HG03460 (cell line): Measurements from ENCODE around the gene MAD2L1BP.

ENCODE experiments used
- ATAC-seq: cut with Tn5 transposase; IDR thresholded peaks from one replicate; pipeline ENCODE4 v1.9.1; 2021; ENCODE audit not compliant: unreplicated experiment

MAD2L1BP gene

DNA sequence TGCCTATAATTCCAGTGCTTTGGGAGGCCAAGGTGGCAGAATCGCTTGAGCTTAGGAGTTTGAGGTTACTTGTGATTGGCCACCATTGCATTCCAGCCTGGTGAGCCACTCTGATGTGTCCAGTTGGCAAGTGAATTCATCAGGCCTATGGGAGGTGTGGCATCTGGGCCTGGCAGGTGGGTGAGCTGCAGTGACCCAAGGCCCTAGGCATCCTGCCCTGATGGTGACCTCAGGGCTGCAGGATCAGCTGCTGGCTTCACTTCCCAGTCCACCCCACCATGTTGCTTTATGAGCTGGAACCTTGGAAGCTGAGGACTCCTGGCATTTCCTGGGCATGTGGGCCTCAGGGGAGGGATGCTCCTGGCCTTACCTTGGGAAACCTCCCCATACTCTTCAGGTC lies 29.7 kb downstream of the MAD2L1BP start:
- ATAC-seq: no peak

DNA sequence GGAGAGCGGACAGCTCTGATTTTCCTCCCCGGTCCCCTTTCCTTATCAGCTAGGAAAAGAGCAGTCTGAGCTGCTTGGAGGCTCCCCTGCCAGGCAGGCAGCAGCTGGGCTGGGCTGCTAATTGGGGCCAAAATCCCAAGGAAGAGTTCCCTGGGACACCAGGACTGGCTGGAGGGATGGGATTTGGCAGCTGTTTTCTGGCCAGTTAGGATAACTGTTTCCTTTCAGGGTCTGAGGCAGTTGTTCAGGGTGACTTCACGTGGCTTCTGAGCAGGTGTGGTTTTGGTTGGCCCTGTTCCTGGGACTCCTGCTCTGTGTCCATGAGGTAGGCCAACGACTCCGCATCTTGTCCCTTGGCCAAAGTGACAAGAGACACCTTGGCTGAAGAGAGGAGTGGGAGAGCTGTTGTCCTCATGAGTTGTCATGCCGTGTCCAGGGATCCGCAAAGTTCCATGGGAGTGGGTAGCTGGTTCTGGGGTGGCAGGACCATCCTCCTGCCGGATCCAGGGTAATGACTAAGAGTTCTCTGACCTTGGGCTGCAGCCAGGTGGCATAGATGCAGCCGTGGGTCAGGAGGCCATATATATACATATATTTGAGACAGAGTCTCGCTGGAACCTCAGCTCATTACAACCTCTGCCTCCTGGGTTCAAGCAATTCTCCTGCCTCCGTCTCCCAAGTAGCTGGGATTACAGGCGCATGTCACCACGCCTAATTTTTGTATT lies 30.7 kb downstream of the MAD2L1BP start:
- no peak for ATAC-seq

DNA sequence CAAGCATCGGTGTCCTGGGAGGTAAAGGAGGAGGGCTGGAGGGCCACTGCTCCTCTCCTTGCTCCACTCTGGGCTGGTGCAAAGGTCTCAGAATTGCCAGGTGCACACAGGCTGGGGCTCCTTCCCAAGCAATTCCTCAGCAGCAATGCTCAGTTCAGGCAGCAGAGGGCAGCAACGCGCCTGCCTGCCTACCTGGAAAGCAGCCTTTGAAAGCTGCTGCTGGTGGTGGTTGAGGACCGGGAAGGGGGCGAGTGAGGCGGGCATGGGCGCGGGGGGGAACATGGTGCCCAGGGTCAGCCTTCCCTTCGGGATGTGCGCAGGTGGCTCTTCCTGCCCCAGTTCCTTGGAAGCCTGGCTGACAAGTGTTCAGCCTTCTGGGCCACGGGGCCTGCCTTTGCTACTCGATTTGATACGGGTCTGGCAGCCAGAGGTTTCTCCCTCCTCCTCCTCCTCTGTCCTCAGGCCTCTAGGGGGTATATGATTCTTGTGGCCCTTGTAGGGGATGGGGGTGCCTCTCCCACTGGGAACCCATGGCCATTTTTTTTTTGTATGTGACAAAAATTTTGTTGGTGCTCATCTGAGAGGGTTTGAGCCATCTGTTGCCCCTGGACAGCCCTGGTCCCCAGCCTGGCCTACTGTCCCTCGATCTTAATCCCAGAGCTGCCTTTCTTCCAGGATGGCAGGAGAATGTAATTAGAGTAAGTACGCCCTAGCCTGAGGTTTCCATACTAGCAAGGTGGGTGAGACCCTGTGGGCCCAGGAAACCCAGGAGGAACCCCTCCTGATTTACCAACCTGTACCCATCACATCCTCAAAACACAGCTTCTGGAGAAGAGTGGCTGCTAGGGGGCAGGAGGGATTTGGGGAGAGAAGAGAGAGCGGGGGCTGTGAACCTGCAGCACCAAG lies 31.9 kb downstream of the MAD2L1BP start:
- ATAC-seq: peak; percentile 40

DNA sequence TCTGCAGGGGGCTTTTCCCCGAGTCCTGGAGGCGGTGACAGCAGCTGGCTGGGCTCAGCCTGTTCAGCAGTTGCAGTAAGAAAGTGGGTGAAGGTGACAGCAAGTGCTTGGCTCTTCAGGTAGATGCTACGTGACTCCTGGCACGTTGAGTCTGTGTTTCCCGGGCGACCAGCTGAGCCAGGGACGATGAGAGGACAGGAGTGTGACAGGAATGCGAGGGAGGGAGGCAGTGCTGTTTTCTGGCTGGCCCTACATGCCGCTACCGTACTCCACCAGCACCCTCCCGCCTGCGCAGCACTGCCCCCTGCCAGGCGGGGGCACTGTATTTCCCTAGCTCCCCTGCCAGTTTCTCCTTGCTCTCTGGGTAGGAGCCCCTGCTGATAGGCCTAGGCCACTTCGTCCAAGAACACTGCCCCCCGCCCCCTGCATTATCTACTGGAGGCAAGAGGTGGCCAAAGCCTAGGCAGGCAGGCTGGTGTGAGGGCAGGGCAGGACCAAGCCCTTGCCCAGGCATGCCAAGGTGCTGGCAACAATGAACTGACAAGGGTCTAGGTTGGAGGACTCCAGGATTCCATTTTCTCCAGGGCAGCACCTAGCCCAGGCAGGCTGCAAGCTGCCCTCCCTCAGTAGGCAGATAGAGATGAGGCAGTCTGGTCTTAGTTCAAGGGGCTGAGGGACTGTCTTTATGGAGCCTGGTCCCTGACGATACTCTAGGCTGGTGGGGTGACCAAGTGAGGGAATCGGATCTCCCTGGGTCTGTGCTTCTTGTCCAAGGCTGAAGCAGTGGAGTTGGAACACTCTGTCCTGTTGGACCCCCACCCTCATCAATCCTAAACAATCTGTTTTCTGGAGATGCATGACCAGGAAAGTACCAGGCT lies 32.8 kb downstream of the MAD2L1BP start:
- peak; percentile 54 for ATAC-seq

DNA sequence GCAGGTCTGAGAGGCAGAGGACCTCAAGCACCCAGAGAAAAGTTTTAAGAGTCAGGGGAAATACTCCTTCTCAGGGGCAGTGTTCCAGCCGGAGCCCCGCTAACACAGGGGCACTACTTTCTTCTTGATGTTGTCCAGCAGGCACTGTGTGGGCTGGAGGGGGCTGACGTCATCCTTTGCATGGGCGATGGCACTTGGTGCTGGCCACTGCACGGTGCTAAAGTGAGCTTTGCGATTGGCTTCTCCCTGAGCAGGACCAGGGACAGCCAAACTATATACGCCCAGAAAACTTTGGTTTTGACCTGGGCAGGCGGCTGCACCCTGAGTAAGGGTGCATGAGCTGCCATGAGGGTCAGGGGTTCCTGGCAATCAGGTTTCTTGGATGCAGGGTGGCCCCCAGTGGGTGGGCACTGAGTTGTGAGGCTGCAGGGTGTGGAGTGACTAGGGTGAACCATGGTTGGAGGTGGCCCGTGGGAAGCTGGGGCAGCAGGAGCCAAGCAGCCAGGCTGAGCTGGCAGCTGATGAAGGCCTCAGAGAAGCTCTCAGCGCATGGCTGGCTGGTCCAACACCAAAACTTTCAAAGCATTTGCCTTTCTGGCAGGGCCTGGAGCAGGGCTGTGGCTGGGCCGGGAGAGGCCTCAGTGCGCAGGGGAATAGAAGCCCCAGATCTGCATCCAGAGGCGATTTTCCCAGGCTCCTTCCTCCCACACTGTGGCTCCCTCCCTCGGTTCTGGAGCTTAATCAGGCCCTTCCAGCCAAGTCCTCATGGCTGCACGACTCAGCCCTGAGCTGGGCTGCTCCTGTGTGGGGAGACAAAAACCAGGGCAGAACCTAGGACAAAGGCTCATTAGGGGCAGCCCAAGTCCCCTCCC lies 33.6 kb downstream of the MAD2L1BP start:
- no peak for ATAC-seq

DNA sequence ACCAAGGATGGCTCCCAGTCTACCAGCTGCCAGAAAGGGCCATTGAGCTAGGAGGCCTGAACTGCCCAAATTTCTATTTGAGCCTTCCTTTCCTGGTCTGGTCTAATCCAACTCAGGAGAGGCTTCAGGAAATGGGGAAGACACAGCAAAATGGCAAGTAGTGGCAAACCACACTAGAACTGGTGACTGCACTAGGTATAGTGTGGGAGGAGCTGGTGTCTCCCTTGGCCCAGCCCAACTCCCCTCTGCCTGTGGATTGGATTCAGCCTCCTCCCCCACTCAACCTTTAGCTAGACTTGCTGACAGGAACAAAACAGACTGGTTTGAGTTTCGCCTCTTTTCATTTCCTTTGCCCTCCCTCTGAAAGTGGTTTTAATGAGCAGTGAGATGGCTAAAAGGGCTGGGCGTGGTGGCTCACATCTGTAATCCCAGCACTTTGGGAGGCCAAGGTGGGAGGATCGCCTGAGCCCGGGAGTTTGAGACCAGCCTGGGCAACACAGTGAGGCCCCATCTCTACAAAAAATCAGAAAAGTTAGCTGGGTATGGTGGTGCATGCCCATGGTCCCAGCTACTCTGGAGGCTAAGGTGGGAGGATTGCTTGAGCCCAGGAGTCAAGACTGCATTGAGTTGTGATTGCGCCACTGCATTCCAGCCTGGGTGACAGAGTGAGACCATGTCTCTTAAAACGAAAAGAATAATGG lies 34.4 kb downstream of the MAD2L1BP start:
- no peak for ATAC-seq

DNA sequence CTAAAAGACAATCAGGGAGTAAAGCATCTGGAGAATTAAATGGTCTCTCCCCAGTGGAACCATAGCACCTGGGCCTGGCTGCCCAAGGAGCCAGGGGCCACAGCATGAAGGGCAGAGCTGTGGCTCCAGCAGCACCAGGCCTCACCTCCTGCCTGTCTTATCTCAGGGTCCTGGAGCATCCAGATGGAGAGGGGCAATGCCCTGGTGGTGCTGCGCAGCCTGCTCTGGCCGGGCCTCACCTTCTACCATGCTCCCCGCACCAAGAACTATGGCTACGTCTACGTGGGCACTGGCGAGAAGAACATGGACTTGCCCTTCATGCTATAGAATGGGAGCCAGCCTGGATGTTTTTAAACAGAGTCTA lies 35.0 kb downstream of the MAD2L1BP start:
- ATAC-seq: no peak

DNA sequence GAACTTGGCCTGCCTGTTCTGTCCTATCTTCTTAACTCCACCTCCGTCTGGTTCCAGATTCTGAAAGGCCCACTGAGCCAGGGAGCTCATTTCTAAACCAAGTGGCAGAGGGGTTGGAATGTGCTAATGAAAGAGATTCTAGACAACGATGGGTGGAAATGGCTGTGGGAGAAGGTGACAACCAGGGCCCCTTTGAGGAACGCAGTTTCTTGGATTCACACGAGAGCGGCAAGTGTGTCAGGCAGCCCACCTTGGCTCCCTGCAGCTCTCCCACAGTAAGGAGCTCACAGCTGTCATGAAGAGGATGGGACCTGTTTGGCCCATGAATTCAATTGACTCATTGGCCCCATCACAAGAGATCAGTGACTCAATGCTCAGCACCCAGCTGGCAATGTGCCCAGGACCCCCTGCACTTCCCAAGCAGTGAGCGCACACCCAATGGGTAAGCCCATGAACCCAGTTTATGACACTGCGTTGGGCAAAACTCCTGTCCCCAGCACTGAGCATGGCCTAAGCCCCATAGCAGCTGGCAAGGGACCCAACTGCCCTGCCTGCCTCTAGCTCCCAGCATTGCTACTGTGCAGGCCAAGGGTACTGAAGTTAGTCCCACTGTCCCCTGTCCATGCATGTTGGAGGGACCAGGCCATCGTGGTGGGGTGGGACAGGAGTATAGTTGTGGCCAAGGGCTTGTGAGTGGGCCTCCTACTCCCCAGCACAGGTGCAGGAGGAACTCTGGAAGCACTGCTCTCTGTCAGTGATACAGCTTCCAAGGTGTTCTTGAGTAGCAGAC lies 35.6 kb downstream of the MAD2L1BP start:
- no peak for ATAC-seq

DNA sequence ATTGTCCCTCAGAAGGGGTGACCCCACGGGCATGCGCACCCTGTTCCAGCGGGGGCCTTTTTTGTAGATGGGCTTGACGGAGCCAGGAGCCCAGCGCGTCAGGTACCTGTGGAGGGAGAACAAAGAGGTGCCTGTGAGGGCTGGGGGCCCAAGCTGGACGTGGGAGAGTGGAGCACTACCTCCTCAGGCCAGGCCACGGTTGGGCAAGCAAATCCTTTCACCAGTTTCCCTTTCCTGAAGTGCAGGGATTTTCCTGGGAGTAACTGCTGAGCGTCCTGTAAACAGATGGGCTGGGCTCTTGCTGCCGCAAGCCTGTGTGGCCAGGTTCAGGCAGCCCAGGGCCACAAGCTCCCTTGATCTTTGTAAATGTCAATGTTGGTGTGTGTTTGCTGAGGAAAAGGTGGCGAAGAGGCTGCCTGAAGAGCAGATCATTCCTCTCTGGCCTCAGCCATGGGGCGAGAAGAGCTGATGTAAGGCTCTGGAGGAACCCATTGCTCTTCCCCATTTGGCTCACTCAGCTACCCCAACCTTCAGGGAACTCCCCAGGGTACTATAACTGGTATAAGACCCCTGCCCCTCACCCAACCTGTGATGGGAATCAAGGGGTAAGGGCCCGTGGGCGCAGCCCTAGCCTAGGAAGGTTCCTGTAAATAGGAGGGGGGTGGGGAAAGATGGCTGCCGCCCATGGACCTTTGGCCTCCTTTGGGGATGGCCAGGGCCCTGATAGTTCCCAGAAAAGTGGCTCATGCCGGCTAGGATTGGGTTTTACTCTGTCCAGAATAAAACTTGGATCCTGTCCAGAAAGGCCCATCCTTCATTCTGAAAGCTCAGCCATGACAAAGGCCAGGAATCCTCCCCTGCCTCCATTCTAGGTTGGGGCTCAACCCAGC lies 36.4 kb downstream of the MAD2L1BP start:
- ATAC-seq: no peak

DNA sequence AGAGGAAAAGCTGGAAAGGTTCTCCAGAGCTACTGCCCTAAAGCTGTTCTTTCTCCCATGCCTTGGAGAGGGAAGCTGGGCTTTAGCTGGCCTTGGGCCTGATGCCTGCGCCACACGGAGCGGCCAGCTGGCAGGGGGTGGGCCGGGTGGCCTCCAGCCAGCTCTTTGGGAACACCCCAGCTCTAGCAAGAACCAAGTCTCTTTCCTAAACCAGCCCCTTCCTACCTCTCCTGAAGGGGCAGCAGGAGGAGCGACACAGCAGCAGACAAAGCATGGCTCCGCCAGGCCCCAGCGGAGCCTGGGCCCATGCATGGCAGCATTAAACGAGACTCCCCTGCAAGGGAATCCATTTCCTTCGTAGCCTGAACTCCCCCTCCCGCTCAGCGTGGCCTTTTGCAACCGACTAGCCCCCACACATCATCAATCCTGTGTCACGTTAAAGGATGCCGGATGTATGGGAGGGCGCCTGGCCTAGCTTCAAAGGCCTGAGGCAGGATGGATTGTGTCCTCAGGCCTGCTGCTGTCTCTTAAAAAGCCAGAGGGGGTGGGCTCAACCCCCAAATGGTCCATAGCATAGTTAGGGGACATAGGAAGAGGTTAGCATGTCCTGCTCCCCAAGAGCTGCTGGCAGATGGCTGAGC lies 37.9 kb downstream of the MAD2L1BP start:
- no peak for ATAC-seq

DNA sequence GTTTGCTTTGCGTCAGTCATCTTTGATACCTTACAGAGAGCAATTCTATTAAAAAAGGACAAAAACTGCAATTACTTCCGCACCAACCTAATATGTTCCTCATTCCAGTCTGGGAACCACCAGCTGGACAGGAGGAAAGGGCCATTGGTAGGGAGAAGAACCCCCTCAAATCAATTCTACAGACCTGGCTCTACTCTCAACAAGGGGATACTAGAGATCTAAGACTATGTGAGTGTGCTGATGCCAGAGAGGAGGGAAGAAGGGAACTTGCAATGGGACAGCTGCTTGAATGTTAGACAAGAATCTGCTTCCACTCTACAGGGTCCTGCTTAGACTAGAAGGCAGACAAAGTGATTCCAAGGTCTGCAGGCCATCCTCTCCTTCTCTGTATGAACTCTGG lies 38.7 kb downstream of the MAD2L1BP start:
- no peak for ATAC-seq

DNA sequence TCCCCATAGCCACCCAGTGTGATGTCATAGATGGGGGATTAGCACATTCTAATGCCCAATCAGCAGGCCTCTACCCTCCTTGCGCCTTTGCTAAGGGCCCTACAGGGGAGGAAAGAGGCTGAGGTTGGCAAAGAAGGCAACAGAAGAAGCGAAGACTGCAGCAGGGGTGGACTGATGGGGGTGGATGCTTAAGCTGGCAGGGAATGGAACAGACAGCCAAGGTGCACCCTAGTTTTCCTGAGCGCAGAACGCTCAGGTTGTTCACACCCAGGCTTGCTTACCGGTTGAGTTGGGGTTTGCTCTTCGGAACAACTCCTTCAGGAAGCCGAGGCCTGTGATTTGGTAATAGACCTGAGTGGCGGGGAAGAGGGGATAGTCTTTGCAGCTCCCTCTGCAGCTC lies 39.3 kb downstream of the MAD2L1BP start:
- no peak for ATAC-seq

DNA sequence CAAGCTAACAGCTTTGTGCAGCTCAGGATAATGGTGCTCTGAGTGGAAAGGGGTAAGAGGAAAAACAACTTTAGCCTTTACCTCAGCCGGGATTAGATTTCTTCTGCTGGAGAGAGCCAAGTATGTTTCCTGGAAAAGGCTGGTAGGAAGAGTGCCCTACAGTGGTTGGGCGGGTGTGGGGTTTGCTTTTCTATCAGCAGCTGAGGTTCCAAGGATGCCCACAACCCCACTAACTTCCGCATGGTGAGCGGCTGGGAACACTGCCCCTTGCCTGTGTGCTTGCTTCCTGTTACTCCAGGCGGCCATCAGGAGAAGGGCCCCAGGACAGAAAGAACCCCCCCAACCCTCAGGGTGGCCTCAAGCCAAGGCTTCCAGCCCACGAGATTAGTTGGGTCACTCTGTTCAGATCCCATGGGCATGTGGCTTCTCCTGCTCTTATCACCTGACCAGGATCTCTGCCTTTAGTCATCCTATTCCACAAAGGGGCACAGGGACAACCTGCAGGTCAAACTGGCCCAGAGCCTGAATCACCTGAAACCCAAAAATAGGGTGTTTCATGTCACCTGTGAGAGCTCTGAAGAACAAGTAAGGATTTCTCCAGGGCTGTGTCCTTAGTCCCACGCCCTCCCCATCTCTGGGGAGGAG lies 41.4 kb downstream of the MAD2L1BP start:
- ATAC-seq: no peak

DNA sequence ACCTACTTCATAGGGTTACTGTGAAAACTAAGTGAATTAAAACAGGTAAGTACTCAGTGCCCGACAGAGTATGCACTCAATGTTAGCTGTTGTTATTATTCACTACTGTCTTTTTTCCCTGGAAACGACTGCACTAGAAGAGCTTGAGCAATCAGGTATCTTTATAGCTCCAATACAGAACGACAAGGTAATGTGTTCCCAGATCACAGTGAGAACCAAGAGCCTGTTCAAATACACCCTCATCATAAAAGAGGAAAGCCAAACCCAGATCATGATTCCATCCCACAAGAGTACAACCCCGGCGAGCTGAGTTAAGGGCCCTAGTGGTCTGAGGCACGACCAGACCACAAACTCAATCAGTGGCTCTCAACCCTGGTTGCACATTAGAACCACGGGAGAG lies 42.1 kb downstream of the MAD2L1BP start:
- no peak for ATAC-seq

DNA sequence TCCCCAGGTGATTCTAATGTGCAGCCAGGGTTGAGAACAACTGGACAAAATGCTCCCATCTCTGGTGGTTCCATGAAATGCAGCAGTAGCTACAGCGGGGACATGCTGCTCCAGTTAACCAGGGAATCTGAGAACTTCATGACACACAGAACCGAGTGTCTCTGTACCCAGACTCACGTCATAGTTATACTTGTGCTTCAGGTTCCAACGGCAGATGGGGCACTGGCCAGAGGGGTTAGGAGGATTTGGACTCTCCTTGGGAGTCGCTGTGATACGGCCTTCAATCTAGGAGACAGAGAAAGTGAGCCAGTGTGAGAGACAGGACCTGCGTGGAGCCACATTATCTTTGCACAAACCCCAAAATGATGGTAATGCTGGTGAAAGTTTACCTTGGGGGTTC lies 42.7 kb downstream of the MAD2L1BP start:
- no peak for ATAC-seq

DNA sequence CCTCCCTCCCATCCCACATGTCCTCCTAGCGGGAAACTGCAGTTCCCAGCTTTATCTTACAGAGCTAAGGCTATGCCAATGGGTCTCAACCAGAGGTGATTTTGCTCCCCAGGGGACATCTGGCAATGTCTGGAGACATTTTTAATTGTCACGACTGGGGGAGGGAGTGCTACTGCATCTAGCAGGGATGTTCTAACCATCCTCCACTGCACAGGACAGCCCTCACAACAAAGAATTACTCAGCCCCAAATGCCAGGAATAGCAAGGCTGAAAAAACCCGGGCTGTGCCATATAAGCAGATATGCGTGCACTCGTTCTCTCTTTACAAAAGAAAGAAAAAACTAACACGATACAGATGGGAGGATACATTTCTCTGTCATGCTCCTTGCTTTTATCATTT lies 43.4 kb downstream of the MAD2L1BP start:
- no peak for ATAC-seq
